ENCODE measurements around the gene ATXN7L3. TPM values are rescaled to one million over a fixed set of nuclear protein-coding genes. Genes with fewer than 3 reads are reported as not detected.

ATXN7L3 gene
- total and polyA plus RNA-seq, 10 of the 15 experiments (the other 5 are each of a cell fraction or from before 2014, with no cell fraction given): 0.71 to 78.7 (median 32.7) TPM

- TF ChIP-seq IRF5 (IDR thresholded peaks at IDR 0.05; ENCODE audit: borderline replicate concordance): no peak
- TF ChIP-seq USF2 (IDR thresholded peaks at IDR 0.05; ENCODE audit: borderline replicate concordance, low read depth, low read length): no peak
- no peak for TF ChIP-seq NFIC (IDR thresholded peaks at IDR 0.05; ENCODE audit: low read depth, low read length)
- no peak for TF ChIP-seq CUX1 (IDR thresholded peaks at IDR 0.05; ENCODE audit: insufficient replicate concordance, low read depth, low read length)
- no peak for TF ChIP-seq RAD21 (IDR thresholded peaks at IDR 0.05; ENCODE audit: insufficient read depth, low read depth, low read length)
- no peak for TF ChIP-seq ZNF592 (IDR thresholded peaks at IDR 0.05)
- no peak for TF ChIP-seq CEBPB (IDR thresholded peaks at IDR 0.05; ENCODE audit: borderline replicate concordance in 1 of 2, low read depth in 2 of 2, low read length in 2 of 2)
- no peak; the same call in 1 of the 2 replicates for TF ChIP-seq GABPA (IDR thresholded peaks at IDR 0.05; ENCODE audit: low read depth)
- no peak for TF ChIP-seq ASH2L (IDR thresholded peaks at IDR 0.05; ENCODE audit: borderline replicate concordance, low read depth)
- no peak for TF ChIP-seq NR2F1 (conservative IDR thresholded peaks at IDR 0.05)
- TF ChIP-seq RUNX3 (IDR thresholded peaks at IDR 0.05; ENCODE audit: low read length): no peak
- no peak for TF ChIP-seq CHD1 (IDR thresholded peaks at IDR 0.05; ENCODE audit: low read depth, low read length)
- 0 out of 2 replicates have a peak, but pooled peaks have one; percentile 9 for TF ChIP-seq LARP7 (IDR thresholded peaks at IDR 0.05)
- no peak for TF ChIP-seq BRCA1 (IDR thresholded peaks at IDR 0.05; ENCODE audit: low read depth, low read length)
- no peak for TF ChIP-seq TARDBP (IDR thresholded peaks at IDR 0.05; ENCODE audit: borderline replicate concordance)
- TF ChIP-seq SMAD5 (IDR thresholded peaks at IDR 0.05; ENCODE audit: low read depth): no peak; the same call in 1 of the 2 replicates
- 0 out of 2 replicates have a peak, but pooled peaks have one; percentile 17 for TF ChIP-seq MEF2A (IDR thresholded peaks at IDR 0.05; ENCODE audit: insufficient read depth, low read depth, low read length)
- no peak for TF ChIP-seq ESRRA (IDR thresholded peaks at IDR 0.05; ENCODE audit: low read length)
These were observed at the start of gene ATXN7L3 (continued) for GRCh38 chr17:44199553-44200477.
